A549 (cell line): Measurements from ENCODE around the gene MGAT5B. TPM values are rescaled to one million over a fixed set of nuclear protein-coding genes. Genes with fewer than 3 reads are reported as not detected.

Source experiments
- ATAC-seq, 2 experiments: fragments of 200-7000 bp in 1 of 2; fragments of >200 bp in 1 of 2; cut with Nextera tagmentation in 1 of 2; cut with Tn5 transposase in 1 of 2; 3 replicates each; pipeline versions ENCODE4 v1.8.0 to v1.9.1; 2018 to 2020; ENCODE audit warnings: mild to moderate bottlenecking in 1 of 2, moderate library complexity in 1 of 2
- CTCF ChIA-PET: fragments of 300-600 bp; sonication (Branson Sonifier 250); formaldehyde crosslinking; extraction: SDS; loops from one replicate; lab custom pipeline; 2021; ENCODE audit warnings: antibody characterized with exemption, inconsistent platforms; lab: Yijun Ruan, JAX
- POLR2A ChIA-PET: fragments of 350-600 bp; formaldehyde crosslinking; extraction: SDS; loops from one replicate; lab custom pipeline; 2021; ENCODE audit warnings: antibody characterized with exemption, inconsistent platforms; lab: Yijun Ruan, JAX
- DNase-seq, 2 experiments: peaks; one replicate each; pipeline versions ENCODE4 v3.0.0 to v3.0.0-alpha.2; 2011 to 2016; ENCODE audit warnings: low read depth in 1 of 2, low spot score in 1 of 2
- FAIRE-seq: peaks from 2 replicates; lab custom pipeline; 2011; peaks lifted over from hg19 to GRCh38; lab: Jason Lieb, UNC
- H3K27ac ChIP-seq, 2 experiments: fragments of >200 bp; sonication (Bioruptor Twin); formaldehyde crosslinking; 3 replicates each; pipeline ENCODE4 v1.5.1; 2016 to 2017
- H3K4me1 ChIP-seq: fragments of >200 bp; sonication (Bioruptor Twin); formaldehyde crosslinking; 3 replicates; pipeline ENCODE4 v1.6.1; 2016
- H3K4me2 ChIP-seq: fragments of >200 bp; sonication (Bioruptor Twin); formaldehyde crosslinking; 3 replicates; pipeline ENCODE4 v1.6.1; 2016
- H3K4me3 ChIP-seq: fragments of >200 bp; sonication (Bioruptor Twin); formaldehyde crosslinking; 3 replicates; pipeline ENCODE4 v1.5.1; 2016
- H3K9me3 ChIP-seq: fragments of >200 bp; sonication (Bioruptor Twin); formaldehyde crosslinking; 3 replicates; pipeline ENCODE4 v1.6.1; 2016
- CEBPB ChIP-seq, 2 experiments: fragments of >200 bp in 1 of 2; sonication (Bioruptor Twin) in 1 of 2; formaldehyde crosslinking in 1 of 2; IDR thresholded peaks; 2 replicates each; pipeline ENCODE4 v1.6.1; 2012 to 2016
- CHD2 ChIP-seq: fragments of 150-350 bp; IDR thresholded peaks from 2 replicates; pipeline ENCODE4 v1.6.1; 2014; ENCODE audit warnings: low read length; ENCODE audit not compliant: partially characterized antibody
- EHMT2 ChIP-seq: fragments of 200-600 bp; sonication (generic); IDR thresholded peaks from 2 replicates; pipeline ENCODE4 v1.6.1; 2016; ENCODE audit warnings: antibody characterized with exemption, low read depth, mild to moderate bottlenecking, moderate library complexity
- EP300 ChIP-seq, 2 experiments: fragments of >200 bp; sonication (Bioruptor Twin); formaldehyde crosslinking; IDR thresholded peaks; 2 replicates in 1 of 2; 3 replicates in 1 of 2; pipeline ENCODE4 v1.6.1; 2016 to 2017
- GATA3 ChIP-seq: IDR thresholded peaks from 2 replicates; pipeline ENCODE4 v1.6.1; 2012; ENCODE audit warnings: borderline replicate concordance
- HOXA7 ChIP-seq: fragments of 250-450 bp; sonication (Bioruptor Pico); IDR thresholded peaks from 2 replicates; pipeline ENCODE4 v1.5.0; 2020; ENCODE audit warnings: mild to moderate bottlenecking, moderate library complexity
- HOXB13 ChIP-seq: fragments of 250-450 bp; sonication (Bioruptor Pico); IDR thresholded peaks from 2 replicates; pipeline ENCODE4 v1.5.0; 2020; ENCODE audit warnings: low read depth, mild to moderate bottlenecking, moderate library complexity
- HOXB5 ChIP-seq: fragments of 250-450 bp; sonication (Bioruptor Pico); IDR thresholded peaks from 2 replicates; pipeline ENCODE4 v1.5.0; 2020; ENCODE audit warnings: mild to moderate bottlenecking, moderate library complexity
- JUN ChIP-seq, 2 experiments: fragments of >200 bp; sonication (Bioruptor Twin); formaldehyde crosslinking; IDR thresholded peaks; 2 replicates in 1 of 2; 3 replicates in 1 of 2; pipeline ENCODE4 v1.6.1; 2016 to 2017
- KDM1A ChIP-seq: fragments of 200-600 bp; sonication (generic); IDR thresholded peaks from 2 replicates; pipeline ENCODE4 v1.6.1; 2016; ENCODE audit warnings: low read depth, mild to moderate bottlenecking
- KDM5A ChIP-seq: fragments of 200-600 bp; sonication (generic); IDR thresholded peaks from 2 replicates; pipeline ENCODE4 v1.6.1; 2016; ENCODE audit warnings: antibody characterized with exemption, mild to moderate bottlenecking
- NPAS2 ChIP-seq: fragments of 250-450 bp; sonication (Bioruptor Pico); IDR thresholded peaks from 2 replicates; pipeline ENCODE4 v1.8.0; 2022; ENCODE audit warnings: mild to moderate bottlenecking, moderate library complexity, borderline replicate concordance
- NR3C1 ChIP-seq: fragments of >200 bp; sonication (Bioruptor Twin); formaldehyde crosslinking; IDR thresholded peaks from 3 replicates; pipeline ENCODE4 v1.6.1; 2017
- PHF8 ChIP-seq: fragments of 200-600 bp; sonication (generic); IDR thresholded peaks from 2 replicates; pipeline ENCODE4 v1.6.1; 2016; ENCODE audit warnings: low read depth, mild to moderate bottlenecking, antibody characterized with exemption, moderate library complexity, borderline replicate concordance
- POLR2A ChIP-seq: IDR thresholded peaks from 2 replicates; pipeline ENCODE4 v1.6.1; 2012; ENCODE audit warnings: mild to moderate bottlenecking, low read length
- RAD21 ChIP-seq, 2 experiments: fragments of >200 bp in 1 of 2; sonication (Bioruptor Twin) in 1 of 2; formaldehyde crosslinking in 1 of 2; IDR thresholded peaks in 1 of 2; conservative IDR thresholded peaks in 1 of 2; 2 replicates in 1 of 2; 3 replicates in 1 of 2; pipeline ENCODE4 v1.6.1; 2012 to 2018; ENCODE audit warnings: inconsistent platforms in 1 of 2
- TFCP2L1 ChIP-seq: fragments of 250-450 bp; sonication (Bioruptor Pico); IDR thresholded peaks from 2 replicates; pipeline ENCODE4 v1.5.0; 2021; ENCODE audit warnings: mild to moderate bottlenecking
- TP53 ChIP-seq: fragments of 250-450 bp; sonication (Bioruptor Pico); IDR thresholded peaks from 2 replicates; pipeline ENCODE4 v1.5.0; 2021; ENCODE audit warnings: mild to moderate bottlenecking, moderate library complexity
- ZNF302 ChIP-seq: fragments of 250-450 bp; sonication (Bioruptor Pico); IDR thresholded peaks from 2 replicates; pipeline ENCODE4 v1.9.0; 2021; ENCODE audit warnings: inconsistent platforms, mild to moderate bottlenecking, moderate library complexity
- ZSCAN20 ChIP-seq: fragments of 250-450 bp; sonication (Bioruptor Pico); IDR thresholded peaks from 2 replicates; pipeline ENCODE4 v1.8.0; 2022; ENCODE audit warnings: mild to moderate bottlenecking, moderate library complexity
- WGBS: methylation state at CpG from one replicate; pipeline ENCODE4 v1.1.6; 2017; ENCODE audit errors: missing lambda C conversion rate; 5-methylcytosine and 5-hydroxymethylcytosine counted together
- polyA plus RNA-seq, 4 experiments: library from polyadenylated mRNA; depleted of rRNA in 3 of 4; stranded (reverse); fragments of >200 nt; fragmentation: RNase III in 1 of 4; extraction: RNeasy Plus Mini Kit Qiagen cat#74134 plus additional on column Dnase treatment in 1 of 4; gene quantifications; 2 replicates in 3 of 4; 3 replicates in 1 of 4; pipeline ENCODE4 v1.2.3, GENCODE V29; 2011 to 2017
- TF ChIP-seq, protein P1 (sequence below): fragments of 150-350 bp; IDR thresholded peaks from 2 replicates; pipeline ENCODE4 v1.6.1; 2014; ENCODE audit warnings: low read depth, mild to moderate bottlenecking, low read length
- TF ChIP-seq, protein P2 (sequence below): fragments of >200 bp; sonication (Bioruptor Twin); formaldehyde crosslinking; IDR thresholded peaks from 2 replicates; pipeline ENCODE4 v1.6.1; 2016
- TF ChIP-seq, protein P3 (sequence below): IDR thresholded peaks from 2 replicates; pipeline ENCODE4 v1.6.1; 2012
- TF ChIP-seq, protein P4 (sequence below): IDR thresholded peaks from 2 replicates; pipeline ENCODE4 v1.6.1; 2012

MGAT5B gene
- polyA plus RNA-seq, 2 of the 4 experiments (the other 2 are of a cell fraction) = 7.6 to 22.8 TPM

DNA sequence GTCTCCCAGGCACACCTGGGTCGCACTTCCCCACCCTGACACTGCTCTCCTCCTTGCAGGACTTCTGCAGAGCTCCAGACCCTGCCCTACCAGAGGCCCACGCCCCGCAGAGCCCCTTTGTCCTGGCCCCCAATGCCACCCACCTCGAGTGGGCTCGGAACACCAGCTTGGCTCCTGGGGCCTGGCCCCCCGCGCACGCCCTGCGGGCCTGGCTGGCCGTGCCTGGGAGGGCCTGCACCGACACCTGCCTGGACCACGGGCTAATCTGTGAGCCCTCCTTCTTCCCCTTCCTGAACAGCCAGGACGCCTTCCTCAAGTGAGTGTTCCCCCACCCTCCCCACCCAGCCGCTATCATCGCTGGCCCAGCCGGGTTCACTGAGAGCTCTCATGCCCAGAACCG, 79.6 kb downstream of the MGAT5B start:
- POLR2A ChIA-PET = no interaction called here

DNA sequence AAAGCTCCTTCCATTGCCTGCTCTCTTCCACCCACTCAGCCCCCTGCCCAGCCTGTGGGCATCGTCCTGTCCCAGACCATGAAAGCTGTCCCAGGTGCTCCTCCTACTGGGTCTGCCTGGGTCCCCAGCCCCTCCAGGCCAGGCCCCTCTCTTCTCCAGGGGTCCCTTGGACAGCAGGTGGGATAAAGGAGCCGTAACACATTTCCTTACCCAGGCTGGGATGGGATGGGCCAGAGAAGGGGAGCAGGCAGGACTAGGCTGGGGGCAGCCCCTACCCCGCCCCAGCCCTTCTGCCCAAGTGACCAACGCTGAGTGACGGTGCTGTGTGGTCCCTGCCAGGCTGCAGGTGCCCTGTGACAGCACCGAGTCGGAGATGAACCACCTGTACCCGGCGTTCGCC, 80.1 kb downstream of the MGAT5B start:
- ChIA-PET CTCF (interaction anchor here (1.2 to 2.0 kb wide), 2 partner anchors 80 to 108 kb away, joined by 4 to 9 read pairs; partner anchors contain the start of gene MGAT5B), POLR2A (no interaction called here)
- no peak for FAIRE-seq
- TF ChIP-seq HOXB13 (CRISPR knock-in tag) (no peak), JUN (IDR thresholded peaks at IDR 0.05) (no peak), EHMT2 (no peak), POLR2A (no peak), HOXA7 (CRISPR knock-in tag) (no peak), ZNF302 (no peak), NR3C1 (no peak), TFCP2L1 (CRISPR knock-in tag) (no peak), PHF8 (no peak), NPAS2 (CRISPR knock-in tag) (no peak), CHD2 (no peak), HOXB5 (CRISPR knock-in tag) (no peak)
- TF ChIP-seq, protein P1, sequence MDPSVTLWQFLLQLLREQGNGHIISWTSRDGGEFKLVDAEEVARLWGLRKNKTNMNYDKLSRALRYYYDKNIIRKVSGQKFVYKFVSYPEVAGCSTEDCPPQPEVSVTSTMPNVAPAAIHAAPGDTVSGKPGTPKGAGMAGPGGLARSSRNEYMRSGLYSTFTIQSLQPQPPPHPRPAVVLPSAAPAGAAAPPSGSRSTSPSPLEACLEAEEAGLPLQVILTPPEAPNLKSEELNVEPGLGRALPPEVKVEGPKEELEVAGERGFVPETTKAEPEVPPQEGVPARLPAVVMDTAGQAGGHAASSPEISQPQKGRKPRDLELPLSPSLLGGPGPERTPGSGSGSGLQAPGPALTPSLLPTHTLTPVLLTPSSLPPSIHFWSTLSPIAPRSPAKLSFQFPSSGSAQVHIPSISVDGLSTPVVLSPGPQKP = no peak
- TF ChIP-seq, protein P2, sequence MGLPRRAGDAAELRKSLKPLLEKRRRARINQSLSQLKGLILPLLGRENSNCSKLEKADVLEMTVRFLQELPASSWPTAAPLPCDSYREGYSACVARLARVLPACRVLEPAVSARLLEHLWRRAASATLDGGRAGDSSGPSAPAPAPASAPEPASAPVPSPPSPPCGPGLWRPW = no peak
- Histone ChIP-seq H3K4me3 (no peak overlapping the region), H3K4me1 (no peaks in the 10 kb centered on the region), H3K27ac (no peak overlapping the region), H3K9me3 (no peaks in the 10 kb centered on the region), H3K4me2 (no peak overlapping the region)
- ATAC-seq = no peak
- DNase-seq = no peak
- 99% methylated on average over 10 of the region's 10 CpGs for WGBS

More for the DNA sequence above, 79.6 kb downstream of the MGAT5B start:
- 92% methylated on average over 16 of the region's 17 CpGs for WGBS
- H3K4me2 ChIP-seq = no peak overlapping the region
- H3K4me3 ChIP-seq = no peak overlapping the region
- no peak overlapping the region for H3K27ac ChIP-seq
- no peaks in the 10 kb centered on the region for H3K4me1 ChIP-seq
- CTCF ChIA-PET = interaction anchor here (0.8 to 2.0 kb wide), 2 partner anchors 79 to 109 kb away, joined by 3 to 9 read pairs; partner anchors contain the start of gene MGAT5B
- FAIRE-seq (no peak), DNase-seq (no peak), ATAC-seq (peak in 1 of 2 experiments; percentile 6; a peak in 1 of 6 replicates)
- no peaks in the 10 kb centered on the region for H3K9me3 ChIP-seq
- TF ChIP-seq TP53 (CRISPR knock-in tag) (no peak), TFCP2L1 (CRISPR knock-in tag) (no peak), ZSCAN20 (CRISPR knock-in tag) (no peak), NR3C1 (no peak), HOXB5 (CRISPR knock-in tag) (no peak), KDM5A (no peak), PHF8 (no peak), EP300 (IDR thresholded peaks at IDR 0.05) (no peak), RAD21 (conservative IDR thresholded peaks at IDR 0.05 in 1 of 2, IDR thresholded peaks at IDR 0.05 in 1 of 2) (no peak), JUN (IDR thresholded peaks at IDR 0.05) (no peak), GATA3 (no peak), CEBPB (IDR thresholded peaks at IDR 0.05) (no peak), ZNF302 (no peak)

DNA sequence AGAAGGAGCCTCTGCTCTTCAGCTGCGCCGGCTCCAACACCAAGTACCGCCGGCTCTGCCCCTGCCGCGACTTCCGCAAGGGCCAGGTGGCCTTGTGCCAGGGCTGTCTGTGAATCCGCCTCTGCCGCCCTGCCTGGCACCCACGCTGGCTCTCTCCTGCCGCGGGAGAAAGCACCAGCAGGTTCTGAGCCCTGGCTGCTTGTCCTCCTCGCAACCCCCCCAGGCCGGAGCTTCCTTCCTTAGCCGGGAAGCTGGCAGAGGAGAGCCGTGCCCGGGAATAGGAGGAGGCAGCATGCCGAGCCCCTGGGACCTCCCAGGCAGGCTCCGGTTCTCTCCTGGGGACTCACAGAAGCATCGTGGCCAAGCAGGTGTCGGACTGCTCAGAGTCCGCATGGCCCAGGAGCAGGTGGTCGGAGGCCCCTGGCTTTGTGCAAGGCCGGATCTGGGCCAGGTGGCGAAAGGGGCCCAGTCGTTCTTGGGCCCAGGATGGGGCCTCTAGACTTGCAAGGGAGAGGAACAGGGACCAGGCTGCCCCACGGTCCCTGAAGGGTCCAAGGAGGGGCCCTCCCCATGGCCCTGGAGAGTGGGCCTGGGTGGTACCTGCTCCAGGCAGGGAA, 80.6 kb downstream of the MGAT5B start:
- no peak overlapping the region for H3K4me2 ChIP-seq
- WGBS = 86% methylated on average over 21 of the region's 27 CpGs
- no peak for TF ChIP-seq KDM1A
- TF ChIP-seq, protein P3, sequence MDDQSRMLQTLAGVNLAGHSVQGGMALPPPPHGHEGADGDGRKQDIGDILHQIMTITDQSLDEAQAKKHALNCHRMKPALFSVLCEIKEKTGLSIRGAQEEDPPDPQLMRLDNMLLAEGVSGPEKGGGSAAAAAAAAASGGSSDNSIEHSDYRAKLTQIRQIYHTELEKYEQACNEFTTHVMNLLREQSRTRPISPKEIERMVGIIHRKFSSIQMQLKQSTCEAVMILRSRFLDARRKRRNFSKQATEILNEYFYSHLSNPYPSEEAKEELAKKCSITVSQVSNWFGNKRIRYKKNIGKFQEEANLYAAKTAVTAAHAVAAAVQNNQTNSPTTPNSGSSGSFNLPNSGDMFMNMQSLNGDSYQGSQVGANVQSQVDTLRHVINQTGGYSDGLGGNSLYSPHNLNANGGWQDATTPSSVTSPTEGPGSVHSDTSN = no peak
- TF ChIP-seq, protein P4, sequence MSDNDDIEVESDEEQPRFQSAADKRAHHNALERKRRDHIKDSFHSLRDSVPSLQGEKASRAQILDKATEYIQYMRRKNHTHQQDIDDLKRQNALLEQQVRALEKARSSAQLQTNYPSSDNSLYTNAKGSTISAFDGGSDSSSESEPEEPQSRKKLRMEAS = no peak
- ChIA-PET CTCF (interaction anchor here (1.2 kb wide), 1 partner anchor 108 kb away, joined by 4 read pairs; no protein-coding TSS in a partner anchor), POLR2A (no interaction called here)
- no peaks in the 10 kb centered on the region for H3K4me1 ChIP-seq
- H3K4me3 ChIP-seq = no peak overlapping the region
- FAIRE-seq (no peak), ATAC-seq (no peak), DNase-seq (no peak)
- H3K27ac ChIP-seq = no peak overlapping the region
- H3K9me3 ChIP-seq = no peaks in the 10 kb centered on the region
